WTC11 (cell line): ENCODE data around the gene OSBPL5. TPM values are rescaled to one million over a fixed set of nuclear protein-coding genes. Genes with fewer than 3 reads are reported as not detected.

Experiments
- ATAC-seq: fragments of 200-7000 bp; cut with Tn5 transposase; 2 replicates; pipeline ENCODE4 v1.10.0; 2021; ENCODE audit warnings: mild to moderate bottlenecking, moderate library complexity
- CTCF ChIA-PET: fragments of 300-600 bp; sonication (Branson Sonifier 250); formaldehyde crosslinking; loops from one replicate; lab custom pipeline; 2021; ENCODE audit warnings: antibody characterized with exemption; lab: Charles Lee
- POLR2A ChIA-PET: fragments of 350-600 bp; sonication (Branson Sonifier 250); formaldehyde crosslinking; loops from one replicate; lab custom pipeline; 2021; ENCODE audit warnings: antibody characterized with exemption; lab: Charles Lee
- DNase-seq: peaks from one replicate; pipeline ENCODE4 v3.0.0; 2021; ENCODE audit warnings: low spot score
- H3K27ac Mint-ChIP-seq: 2 replicates; pipeline ENCODE4 v1.8.0; 2021; ENCODE audit warnings: mixed read lengths
- H3K27me3 Mint-ChIP-seq: 2 replicates; pipeline ENCODE4 v1.8.0; 2021; ENCODE audit warnings: low read depth, mild to moderate bottlenecking, moderate library complexity, mixed read lengths
- H3K36me3 Mint-ChIP-seq: 2 replicates; pipeline ENCODE4 v1.8.0; 2021; ENCODE audit warnings: mixed read lengths
- H3K4me1 Mint-ChIP-seq: 2 replicates; pipeline ENCODE4 v1.8.0; 2022; ENCODE audit warnings: mixed read lengths
- H3K4me3 Mint-ChIP-seq: 2 replicates; pipeline ENCODE4 v1.8.0; 2021; ENCODE audit warnings: mild to moderate bottlenecking, moderate library complexity, mixed read lengths
- H3K9me3 Mint-ChIP-seq: 2 replicates; pipeline ENCODE4 v1.8.0; 2021; ENCODE audit warnings: mixed read lengths
- ARID4B ChIP-seq: sonication (generic); formaldehyde crosslinking; IDR thresholded peaks from 2 replicates; pipeline ENCODE4 v1.8.0; 2023; ENCODE audit warnings: missing genetic modification reagents, mild to moderate bottlenecking, borderline replicate concordance
- ETV6 ChIP-seq: sonication (generic); formaldehyde crosslinking; IDR thresholded peaks from 2 replicates; pipeline ENCODE4 v1.8.1; 2022; ENCODE audit warnings: mild to moderate bottlenecking, missing genetic modification reagents
- GTF2I ChIP-seq: fragments of 250-450 bp; sonication (Bioruptor Pico); conservative IDR thresholded peaks from 2 replicates; pipeline ENCODE4 v1.4.0; 2021; ENCODE audit warnings: mild to moderate bottlenecking
- KAT7 ChIP-seq: sonication (generic); formaldehyde crosslinking; IDR thresholded peaks from 2 replicates; pipeline ENCODE4 v1.8.1; 2023; ENCODE audit warnings: missing genetic modification reagents, mild to moderate bottlenecking, borderline replicate concordance
- SP1 ChIP-seq: sonication (generic); formaldehyde crosslinking; conservative IDR thresholded peaks from 2 replicates; pipeline ENCODE4 v1.8.1; 2022; ENCODE audit warnings: missing genetic modification reagents
- ZBTB21 ChIP-seq: sonication (generic); formaldehyde crosslinking; IDR thresholded peaks from 2 replicates; pipeline ENCODE4 v1.8.1; 2023; ENCODE audit warnings: mild to moderate bottlenecking, missing genetic modification reagents, borderline replicate concordance
- ZNF416 ChIP-seq: fragments of 250-450 bp; sonication (Bioruptor Pico); IDR thresholded peaks from 2 replicates; pipeline ENCODE4 v1.9.0; 2021; ENCODE audit warnings: mild to moderate bottlenecking, inconsistent platforms
- ZSCAN18 ChIP-seq: fragments of 250-450 bp; sonication (Bioruptor Pico); IDR thresholded peaks from 2 replicates; pipeline ENCODE4 v2.1.2; 2022; ENCODE audit warnings: mild to moderate bottlenecking, moderate library complexity
- total RNA-seq: library from RNA; stranded (reverse); gene quantifications from 3 replicates; pipeline ENCODE4 v1.2.3, GENCODE V29; 2021
- TF ChIP-seq, protein P1 (sequence below): sonication (generic); formaldehyde crosslinking; IDR thresholded peaks from 2 replicates; pipeline ENCODE4 v1.8.1; 2022; ENCODE audit warnings: mild to moderate bottlenecking, missing genetic modification reagents, moderate library complexity, borderline replicate concordance
- TF ChIP-seq, protein P2 (sequence below): sonication (generic); formaldehyde crosslinking; IDR thresholded peaks from 2 replicates; pipeline ENCODE4 v1.8.0; 2022; ENCODE audit warnings: mild to moderate bottlenecking, missing genetic modification reagents
- TF ChIP-seq, protein P3 (sequence below): fragments of 250-450 bp; sonication (Bioruptor Pico); IDR thresholded peaks from 2 replicates; pipeline ENCODE4 v1.9.0; 2021; ENCODE audit warnings: mild to moderate bottlenecking

OSBPL5 gene
- total RNA-seq, 1 experiment from 2014 or later: 17.7 TPM

GRCh38 chr11:3204141-3205015, 39.3 kb upstream of the OSBPL5 start:
- CTCF ChIA-PET: interaction anchor here (1.1 to 3.2 kb wide), 10 partner anchors 9 to 137 kb away, joined by 3 to 10 read pairs (median 6); no protein-coding TSS in a partner anchor
- ATAC-seq: no peak

GRCh38 chr11:3203221-3204043, 38.3 kb upstream of the OSBPL5 start:
- CTCF ChIA-PET: interaction anchor here (0.7 to 3.2 kb wide), 12 partner anchors 8 to 138 kb away, joined by 3 to 10 read pairs (median 5); no protein-coding TSS in a partner anchor
- peak; percentile 57 for DNase-seq
- Mint-ChIP-seq H3K36me3 (no peaks in the 10 kb centered on the region), H3K27ac (no peak overlapping the region), H3K27me3 (peaks cover 42% of the 10 kb centered on the region), H3K4me1 (peaks cover 10% of the 10 kb centered on the region), H3K4me3 (peak overlapping the region; percentile 54), H3K9me3 (no peaks in the 10 kb centered on the region)
- peak; percentile 78 for ATAC-seq
- TF ChIP-seq ETV6 (CRISPR knock-in tag) (no peak), ZBTB21 (0 out of 2 replicates have a peak, but pooled peaks have one; percentile 38), ZNF416 (no peak), SP1 (CRISPR knock-in tag) (no peak), GTF2I (CRISPR knock-in tag) (peak; percentile 84), KAT7 (CRISPR knock-in tag) (0 out of 2 replicates have a peak, but pooled peaks have one; percentile 15), ZSCAN18 (no peak)
- TF ChIP-seq, protein P1, sequence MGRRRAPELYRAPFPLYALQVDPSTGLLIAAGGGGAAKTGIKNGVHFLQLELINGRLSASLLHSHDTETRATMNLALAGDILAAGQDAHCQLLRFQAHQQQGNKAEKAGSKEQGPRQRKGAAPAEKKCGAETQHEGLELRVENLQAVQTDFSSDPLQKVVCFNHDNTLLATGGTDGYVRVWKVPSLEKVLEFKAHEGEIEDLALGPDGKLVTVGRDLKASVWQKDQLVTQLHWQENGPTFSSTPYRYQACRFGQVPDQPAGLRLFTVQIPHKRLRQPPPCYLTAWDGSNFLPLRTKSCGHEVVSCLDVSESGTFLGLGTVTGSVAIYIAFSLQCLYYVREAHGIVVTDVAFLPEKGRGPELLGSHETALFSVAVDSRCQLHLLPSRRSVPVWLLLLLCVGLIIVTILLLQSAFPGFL (CRISPR knock-in tag): no peak
- TF ChIP-seq, protein P2, sequence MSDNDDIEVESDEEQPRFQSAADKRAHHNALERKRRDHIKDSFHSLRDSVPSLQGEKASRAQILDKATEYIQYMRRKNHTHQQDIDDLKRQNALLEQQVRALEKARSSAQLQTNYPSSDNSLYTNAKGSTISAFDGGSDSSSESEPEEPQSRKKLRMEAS (CRISPR knock-in tag): peak; percentile 36; the same call in 1 of the 2 replicates
- TF ChIP-seq, protein P3, sequence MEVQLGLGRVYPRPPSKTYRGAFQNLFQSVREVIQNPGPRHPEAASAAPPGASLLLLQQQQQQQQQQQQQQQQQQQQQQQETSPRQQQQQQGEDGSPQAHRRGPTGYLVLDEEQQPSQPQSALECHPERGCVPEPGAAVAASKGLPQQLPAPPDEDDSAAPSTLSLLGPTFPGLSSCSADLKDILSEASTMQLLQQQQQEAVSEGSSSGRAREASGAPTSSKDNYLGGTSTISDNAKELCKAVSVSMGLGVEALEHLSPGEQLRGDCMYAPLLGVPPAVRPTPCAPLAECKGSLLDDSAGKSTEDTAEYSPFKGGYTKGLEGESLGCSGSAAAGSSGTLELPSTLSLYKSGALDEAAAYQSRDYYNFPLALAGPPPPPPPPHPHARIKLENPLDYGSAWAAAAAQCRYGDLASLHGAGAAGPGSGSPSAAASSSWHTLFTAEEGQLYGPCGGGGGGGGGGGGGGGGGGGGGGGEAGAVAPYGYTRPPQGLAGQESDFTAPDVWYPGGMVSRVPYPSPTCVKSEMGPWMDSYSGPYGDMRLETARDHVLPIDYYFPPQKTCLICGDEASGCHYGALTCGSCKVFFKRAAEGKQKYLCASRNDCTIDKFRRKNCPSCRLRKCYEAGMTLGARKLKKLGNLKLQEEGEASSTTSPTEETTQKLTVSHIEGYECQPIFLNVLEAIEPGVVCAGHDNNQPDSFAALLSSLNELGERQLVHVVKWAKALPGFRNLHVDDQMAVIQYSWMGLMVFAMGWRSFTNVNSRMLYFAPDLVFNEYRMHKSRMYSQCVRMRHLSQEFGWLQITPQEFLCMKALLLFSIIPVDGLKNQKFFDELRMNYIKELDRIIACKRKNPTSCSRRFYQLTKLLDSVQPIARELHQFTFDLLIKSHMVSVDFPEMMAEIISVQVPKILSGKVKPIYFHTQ: no peak
- POLR2A ChIA-PET: interaction anchor here (0.7 kb wide), 1 partner anchor 64 kb away, joined by 5 read pairs; no protein-coding TSS in a partner anchor

More at GRCh38 chr11:3204141-3205015, 39.3 kb upstream of the OSBPL5 start:
- TF ChIP-seq KAT7 (CRISPR knock-in tag) (0 out of 2 replicates have a peak, but pooled peaks have one; percentile 7), ARID4B (CRISPR knock-in tag) (no peak)
- Mint-ChIP-seq H3K4me3 (no peak overlapping the region), H3K27ac (no peak overlapping the region), H3K4me1 (peaks cover 10% of the 10 kb centered on the region), H3K36me3 (no peaks in the 10 kb centered on the region), H3K27me3 (peaks cover 45% of the 10 kb centered on the region), H3K9me3 (no peaks in the 10 kb centered on the region)
- no peak for DNase-seq
- POLR2A ChIA-PET: interaction anchor here (0.7 kb wide), 1 partner anchor 65 kb away, joined by 5 read pairs; no protein-coding TSS in a partner anchor
